ENCODE data around the gene PPP1R12C.

- TF ChIP-seq EZH2 (IDR thresholded peaks at IDR 0.05) = no peak
- TF ChIP-seq, protein P1, sequence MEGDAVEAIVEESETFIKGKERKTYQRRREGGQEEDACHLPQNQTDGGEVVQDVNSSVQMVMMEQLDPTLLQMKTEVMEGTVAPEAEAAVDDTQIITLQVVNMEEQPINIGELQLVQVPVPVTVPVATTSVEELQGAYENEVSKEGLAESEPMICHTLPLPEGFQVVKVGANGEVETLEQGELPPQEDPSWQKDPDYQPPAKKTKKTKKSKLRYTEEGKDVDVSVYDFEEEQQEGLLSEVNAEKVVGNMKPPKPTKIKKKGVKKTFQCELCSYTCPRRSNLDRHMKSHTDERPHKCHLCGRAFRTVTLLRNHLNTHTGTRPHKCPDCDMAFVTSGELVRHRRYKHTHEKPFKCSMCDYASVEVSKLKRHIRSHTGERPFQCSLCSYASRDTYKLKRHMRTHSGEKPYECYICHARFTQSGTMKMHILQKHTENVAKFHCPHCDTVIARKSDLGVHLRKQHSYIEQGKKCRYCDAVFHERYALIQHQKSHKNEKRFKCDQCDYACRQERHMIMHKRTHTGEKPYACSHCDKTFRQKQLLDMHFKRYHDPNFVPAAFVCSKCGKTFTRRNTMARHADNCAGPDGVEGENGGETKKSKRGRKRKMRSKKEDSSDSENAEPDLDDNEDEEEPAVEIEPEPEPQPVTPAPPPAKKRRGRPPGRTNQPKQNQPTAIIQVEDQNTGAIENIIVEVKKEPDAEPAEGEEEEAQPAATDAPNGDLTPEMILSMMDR (IDR thresholded peaks at IDR 0.05) = no peak
Measured at GRCh38 chr19:55044771-55045716, 72.4 kb downstream of the PPP1R12C start.

Data from neural progenitor cell (in vitro differentiated cells).